Stimulated activated CD4-positive, alpha-beta T cell treated with anti-CD3 and anti-CD28 coated beads, TNF-alpha, amount 100 ng/mL, for 4 hours (primary cell): ENCODE data around the gene FN3K.

Experiments
- DNase-seq, 3 experiments: peaks; one replicate each; pipeline ENCODE4 v3.0.0-alpha.2; 2020; ENCODE audit warnings: low read depth in 3 of 3

Gene FN3K

GRCh38 chr17:82703935-82704865 is 31.2 kb upstream of the FN3K start:
- DNase-seq: no peak

- DNase-seq: no peak
Measured at GRCh38 chr17:82704886-82705285, 30.5 kb upstream of the FN3K start.

- DNase-seq: no peak
Measured at GRCh38 chr17:82705756-82706155, 29.7 kb upstream of the FN3K start.

GRCh38 chr17:82709024-82709675 is 26.3 kb upstream of the FN3K start:
- DNase-seq: no peak

- DNase-seq: no peak
Measured at GRCh38 chr17:82709676-82710498, 25.5 kb upstream of the FN3K start.

GRCh38 chr17:82710499-82711232 is 24.7 kb upstream of the FN3K start:
- DNase-seq: no peak

- no peak for DNase-seq
Measured at GRCh38 chr17:82713071-82713723, 22.2 kb upstream of the FN3K start.

- peak; percentile 64 to 94 (median 90) for DNase-seq
Measured at GRCh38 chr17:82716203-82717010, 19.0 kb upstream of the FN3K start, which contains the start of gene FN3KRP. Gene FN3KRP (plus strand): TSS chr17:82716706. CDS start chr17:82716756, 50 bp downstream.

- no peak for DNase-seq
Measured at GRCh38 chr17:82718986-82719685, 16.3 kb upstream of the FN3K start.

GRCh38 chr17:82720204-82720603 is 15.2 kb upstream of the FN3K start:
- DNase-seq: no peak

- no peak for DNase-seq
Measured at GRCh38 chr17:82722341-82723013, 12.9 kb upstream of the FN3K start.

GRCh38 chr17:82723169-82723807 is 12.1 kb upstream of the FN3K start:
- no peak for DNase-seq

GRCh38 chr17:82726427-82726826 is 9.0 kb upstream of the FN3K start:
- no peak for DNase-seq

GRCh38 chr17:82729479-82730260 is 5.7 kb upstream of the FN3K start:
- no peak for DNase-seq

GRCh38 chr17:82732118-82732743 is 3.2 kb upstream of the FN3K start:
- no peak for DNase-seq

- no peak for DNase-seq
Measured at GRCh38 chr17:82736511-82737185, 1.2 kb downstream of the FN3K start.
